Measurements from ENCODE around the gene RANBP3.
"Not testable (repeated sequence)": the region's sequence is repeated elsewhere in the genome, so short reads cannot be mapped to it uniquely, and the experiment has no call there.

Gene RANBP3, protein sequence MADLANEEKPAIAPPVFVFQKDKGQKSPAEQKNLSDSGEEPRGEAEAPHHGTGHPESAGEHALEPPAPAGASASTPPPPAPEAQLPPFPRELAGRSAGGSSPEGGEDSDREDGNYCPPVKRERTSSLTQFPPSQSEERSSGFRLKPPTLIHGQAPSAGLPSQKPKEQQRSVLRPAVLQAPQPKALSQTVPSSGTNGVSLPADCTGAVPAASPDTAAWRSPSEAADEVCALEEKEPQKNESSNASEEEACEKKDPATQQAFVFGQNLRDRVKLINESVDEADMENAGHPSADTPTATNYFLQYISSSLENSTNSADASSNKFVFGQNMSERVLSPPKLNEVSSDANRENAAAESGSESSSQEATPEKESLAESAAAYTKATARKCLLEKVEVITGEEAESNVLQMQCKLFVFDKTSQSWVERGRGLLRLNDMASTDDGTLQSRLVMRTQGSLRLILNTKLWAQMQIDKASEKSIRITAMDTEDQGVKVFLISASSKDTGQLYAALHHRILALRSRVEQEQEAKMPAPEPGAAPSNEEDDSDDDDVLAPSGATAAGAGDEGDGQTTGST

GRCh38 chr19:5977785-5978605 is at the start of gene RANBP3:
TSS of gene RANBP3 (minus strand) at chr19:5978140. CDS start at chr19:5978082, 58 bp downstream.
- peak; percentile 97 for DNase-seq (ENCODE audit: low read depth)

DNA sequence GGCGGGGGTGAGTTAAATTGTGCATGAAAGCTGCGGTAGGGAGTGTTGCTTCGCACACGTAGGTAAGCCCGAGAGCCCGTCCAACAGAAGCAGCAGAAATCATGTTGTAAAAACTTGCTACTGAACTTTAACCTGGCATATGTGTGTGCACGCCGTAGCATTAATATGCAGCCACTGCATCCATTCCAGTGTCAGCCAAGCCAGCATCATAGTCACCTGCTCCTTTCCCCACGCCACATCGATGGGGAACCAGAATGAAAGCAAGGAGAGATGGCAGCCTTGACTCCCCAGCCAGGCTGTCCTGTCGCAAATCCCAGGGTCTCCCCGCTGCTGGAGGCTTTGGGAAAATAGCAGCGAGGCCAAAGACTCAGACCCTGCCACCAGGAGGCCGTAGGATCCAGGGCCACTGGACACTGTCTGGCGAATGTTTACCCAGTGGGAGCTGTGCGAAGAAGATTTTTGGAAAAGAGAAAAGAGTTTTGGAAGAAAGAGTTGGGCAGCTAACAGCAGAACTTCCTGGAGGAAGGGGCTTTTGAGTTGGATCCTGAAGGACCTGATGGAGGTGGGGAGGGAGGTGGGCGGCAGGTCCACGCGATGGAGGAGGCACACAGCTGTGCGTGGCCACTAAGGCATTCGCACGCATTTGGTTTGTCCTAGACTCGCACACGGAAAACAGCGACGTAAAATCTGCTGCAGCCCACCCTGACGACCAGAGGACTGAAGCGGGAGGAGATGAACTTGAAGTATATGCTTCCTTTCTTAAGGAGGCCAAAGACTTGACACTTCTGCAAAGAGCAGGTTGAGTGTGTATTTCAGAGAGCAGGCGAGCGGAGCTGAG is 48.7 kb upstream of the RANBP3 start:
- DNase-seq (ENCODE audit: low read depth) = no peak

DNA sequence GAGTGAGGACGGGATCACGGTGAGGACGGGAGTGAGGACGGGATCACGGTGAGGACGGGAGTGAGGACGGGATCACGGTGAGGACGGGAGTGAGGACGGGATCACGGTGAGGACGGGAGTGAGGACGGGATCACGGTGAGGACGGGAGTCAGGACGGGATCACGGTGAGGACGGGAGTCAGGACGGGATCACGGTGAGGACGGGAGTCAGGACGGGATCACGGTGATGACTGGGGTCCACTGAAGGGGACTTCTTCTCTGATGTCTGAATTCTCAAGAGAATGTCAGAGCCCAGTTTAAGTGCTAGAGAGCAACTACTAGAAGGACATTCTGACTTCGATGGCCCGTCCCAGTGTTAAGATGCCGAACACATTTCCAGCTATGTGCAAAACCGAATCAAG is 46.8 kb upstream of the RANBP3 start:
- not testable (repeated sequence) for DNase-seq (ENCODE audit: low read depth)

GRCh38 chr19:6023936-6024335 is 46.0 kb upstream of the RANBP3 start:
- DNase-seq (ENCODE audit: low read depth) = no peak

DNA sequence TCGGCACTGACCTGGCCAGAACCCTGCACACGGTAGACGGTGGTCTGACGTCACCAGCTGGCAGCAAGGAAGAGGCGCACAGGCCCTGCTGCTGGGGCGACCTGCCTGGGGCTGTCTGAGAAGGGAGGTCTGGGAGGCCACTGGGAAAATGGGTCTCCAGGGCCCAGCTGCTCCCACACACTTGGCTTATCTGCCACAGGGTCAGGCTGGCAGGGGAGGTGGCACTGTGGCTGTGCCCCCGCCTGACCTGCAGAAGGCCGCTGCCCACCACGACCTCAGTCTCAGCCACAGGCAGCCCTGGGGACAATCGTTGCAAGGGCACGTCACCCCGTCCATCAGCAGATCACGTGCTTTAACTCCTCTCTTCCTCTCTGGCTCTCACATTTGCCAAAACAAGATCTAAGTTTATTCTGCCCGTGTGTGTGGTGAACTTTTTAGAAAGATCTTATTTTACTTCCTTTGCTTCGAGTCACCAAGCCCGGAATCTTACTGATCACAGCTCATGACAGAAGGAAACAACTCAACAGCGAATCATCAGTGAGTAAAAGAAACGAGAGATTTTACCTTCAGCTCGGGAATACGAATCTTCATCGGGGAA is 45.2 kb upstream of the RANBP3 start:
- DNase-seq (ENCODE audit: low read depth) = peak; percentile 35

- no peak for DNase-seq (ENCODE audit: low read depth)
These were observed 44.7 kb upstream of the RANBP3 start for GRCh38 chr19:6022570-6023064.

DNA sequence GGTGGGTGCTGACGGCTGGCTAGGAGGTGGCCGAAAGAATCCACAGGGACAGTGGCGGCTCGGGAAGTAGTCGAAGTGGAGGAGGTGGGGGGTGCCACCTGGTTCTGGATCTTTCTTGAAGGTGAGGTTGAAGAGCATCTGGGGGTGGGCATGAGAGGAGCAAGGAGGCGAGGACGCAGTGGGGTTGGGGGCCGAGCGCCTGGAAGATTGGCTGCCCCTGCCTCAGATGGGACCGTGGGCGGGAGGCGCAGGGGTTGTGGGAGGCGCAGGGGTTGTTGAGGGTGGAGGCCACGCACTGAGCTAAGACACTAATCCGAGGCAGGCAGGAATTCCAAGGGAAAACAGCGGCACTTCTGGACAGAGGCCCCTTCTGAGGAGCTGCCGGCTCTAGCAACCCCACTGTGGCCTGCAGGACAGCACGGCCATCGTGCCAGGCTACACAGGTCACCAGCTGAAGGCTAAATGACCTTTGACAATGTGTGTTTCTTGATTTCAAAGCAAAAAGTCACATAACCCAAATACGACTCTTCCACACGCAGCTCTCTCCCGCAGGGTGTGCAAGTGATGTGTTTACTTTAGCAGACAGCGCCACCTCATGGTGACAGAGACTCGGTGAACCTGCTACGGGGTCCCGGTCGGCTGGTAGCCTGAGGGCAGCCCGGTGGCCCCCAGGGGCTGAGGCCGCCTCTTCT is 44.1 kb upstream of the RANBP3 start:
- DNase-seq (ENCODE audit: low read depth) = peak; percentile 77

GRCh38 chr19:6020972-6021805 is 43.2 kb upstream of the RANBP3 start:
- no peak for DNase-seq (ENCODE audit: low read depth)

GRCh38 chr19:6020166-6020882 is 42.4 kb upstream of the RANBP3 start:
- DNase-seq (ENCODE audit: low read depth) = peak; percentile 91

DNA sequence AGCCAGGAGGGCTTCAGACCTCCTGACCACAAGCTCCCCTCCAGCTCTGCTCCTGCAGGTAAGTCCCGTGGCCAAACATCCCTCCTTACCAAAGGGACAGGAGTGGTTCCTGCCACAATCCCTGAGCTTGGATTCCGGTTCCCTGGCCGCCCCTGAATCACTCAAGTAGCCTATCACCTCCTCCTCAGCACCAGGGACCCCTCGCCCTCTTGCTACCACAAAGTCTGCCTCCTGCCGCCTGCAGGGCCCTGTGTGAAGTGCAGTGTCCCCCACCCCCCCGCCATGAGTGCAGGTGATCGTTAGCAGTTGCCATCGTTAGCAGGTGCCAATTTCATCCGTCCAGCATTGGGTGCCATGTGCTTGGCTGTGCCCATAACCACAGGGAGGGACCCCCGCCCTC is 40.8 kb upstream of the RANBP3 start:
- no peak for DNase-seq (ENCODE audit: low read depth)

DNA sequence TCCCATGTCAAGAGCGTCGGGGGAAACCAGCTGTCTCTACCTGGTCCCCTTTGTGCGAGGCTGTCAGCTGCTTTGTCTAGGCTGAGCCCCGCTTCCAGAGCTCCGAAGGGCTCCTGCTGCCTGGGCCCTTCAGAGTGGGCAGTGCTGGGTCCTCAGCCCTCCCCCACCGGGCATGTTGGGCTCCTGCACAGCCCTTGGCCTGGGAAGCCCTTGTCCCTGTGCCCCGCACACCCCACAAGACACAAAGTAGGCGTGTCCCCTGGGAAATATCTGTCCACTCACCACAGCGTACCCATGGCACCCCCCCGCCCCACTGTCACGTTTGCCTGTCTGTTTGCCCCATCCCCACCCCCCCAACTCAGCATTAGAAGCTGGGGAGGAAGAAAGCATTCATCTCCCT is 39.6 kb upstream of the RANBP3 start:
- DNase-seq (ENCODE audit: low read depth) = no peak

DNA sequence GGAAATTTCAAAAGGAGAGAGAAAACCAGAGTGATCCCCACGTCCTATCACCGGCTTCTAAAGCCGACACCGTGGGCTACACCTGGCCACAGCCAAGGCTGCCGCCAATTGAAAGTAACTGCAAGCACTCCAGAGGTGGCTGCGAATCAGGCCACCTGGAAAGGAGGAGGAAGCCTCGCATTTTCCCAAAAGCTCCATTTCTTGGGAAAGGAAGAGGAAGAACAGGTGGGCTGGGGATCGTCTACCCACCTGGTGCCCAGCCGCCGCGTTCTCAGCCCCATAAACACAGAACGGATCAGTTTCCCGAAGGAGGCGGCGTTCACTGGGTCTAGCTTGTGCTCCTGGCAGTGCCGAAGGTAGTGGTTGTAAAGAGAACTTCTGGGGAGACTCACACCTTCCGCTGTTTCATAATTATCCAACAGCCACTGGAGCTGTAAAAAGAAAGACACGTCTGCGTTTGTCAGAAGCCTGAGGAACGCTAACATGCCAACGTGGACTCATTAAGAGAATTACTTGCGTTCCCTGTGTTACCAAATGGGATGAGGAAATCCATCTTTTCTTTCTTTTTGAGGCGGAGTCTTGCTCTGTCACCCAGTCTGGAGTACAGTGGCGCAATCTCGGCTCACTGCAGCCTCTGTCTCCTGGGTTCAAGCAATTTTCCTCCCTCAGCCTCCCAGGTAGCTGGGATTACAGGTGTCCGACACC is 38.1 kb upstream of the RANBP3 start:
- DNase-seq (ENCODE audit: low read depth) = peak; percentile 27

- DNase-seq (ENCODE audit: low read depth) = no peak
These were observed 36.7 kb upstream of the RANBP3 start for GRCh38 chr19:6014551-6015135.

GRCh38 chr19:6012426-6013170 is 34.7 kb upstream of the RANBP3 start:
- DNase-seq (ENCODE audit: low read depth) = no peak

- DNase-seq (ENCODE audit: low read depth) = no peak
These were observed 33.9 kb upstream of the RANBP3 start for GRCh38 chr19:6011794-6012193.

DNA sequence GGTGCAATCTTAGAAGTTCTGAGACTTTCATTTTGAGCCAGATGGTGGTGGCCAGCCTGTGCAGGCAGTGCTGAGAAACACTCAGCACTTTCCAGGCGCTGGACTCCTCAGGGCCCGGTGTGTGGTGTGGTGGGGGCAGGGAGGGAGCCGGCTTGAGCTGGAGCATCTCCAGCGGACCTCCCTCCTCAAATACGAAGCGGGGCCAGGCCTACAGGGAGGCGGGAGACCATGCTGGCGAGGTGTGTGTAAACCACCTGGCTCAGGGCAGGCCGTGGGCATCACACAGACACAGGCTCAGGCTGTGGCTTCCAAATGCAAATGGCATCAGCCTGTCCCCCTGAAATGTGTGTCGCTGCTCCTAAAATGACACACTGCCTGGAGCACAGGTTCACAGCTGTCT is 33.3 kb upstream of the RANBP3 start:
- no peak for DNase-seq (ENCODE audit: low read depth)

DNA sequence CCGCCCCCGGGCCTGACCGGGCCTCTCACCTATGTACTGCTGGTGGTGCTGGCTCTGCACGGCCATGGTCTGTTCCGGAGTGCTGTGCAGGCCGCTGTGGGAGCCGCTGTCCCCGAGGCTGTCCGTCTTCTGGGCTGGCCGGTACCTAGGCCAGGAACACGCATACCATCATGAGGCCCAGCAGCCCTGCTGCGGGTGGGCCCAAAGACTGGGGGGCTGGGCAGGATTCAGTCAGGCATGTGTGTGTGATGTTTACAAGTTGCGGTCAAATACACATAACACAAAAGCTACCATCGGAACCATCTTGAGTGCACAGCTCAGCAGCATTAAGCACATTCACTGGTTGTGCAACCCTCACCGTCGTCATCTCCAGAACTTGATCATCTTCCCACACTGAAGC is 32.2 kb upstream of the RANBP3 start:
- DNase-seq (ENCODE audit: low read depth) = peak; percentile 87

Measured in amniotic epithelial cell (primary cell).